ENCODE results near the gene EIF5B. TPM values are rescaled to one million over a fixed set of nuclear protein-coding genes. Genes with fewer than 3 reads are reported as not detected.

Gene EIF5B
- total RNA-seq, 1 donor, result 11.2 TPM

- Histone ChIP-seq H3K4me3 (ENCODE audit: insufficient read depth, low read length) (no peak overlapping the region), H3K79me2 (ENCODE audit: insufficient read depth, low read length) (no peaks in the 10 kb centered on the region), H2AFZ (ENCODE audit: low read length) (no peak overlapping the region), H3K27me3 (ENCODE audit: insufficient read depth, low read length) (no peaks in the 10 kb centered on the region), H3K27ac (ENCODE audit: low read depth, low read length) (no peak overlapping the region), H3K4me1 (ENCODE audit: insufficient read depth, low read length) (no peaks in the 10 kb centered on the region), H4K20me1 (ENCODE audit: insufficient read depth, low read length) (no peaks in the 10 kb centered on the region), H3K36me3 (ENCODE audit: insufficient read depth, low read length) (peaks cover 77% of the 10 kb centered on the region), H3K4me2 (ENCODE audit: insufficient read depth, low read length) (no peak overlapping the region), H3K9me3 (ENCODE audit: low read depth, low read length) (no peaks in the 10 kb centered on the region)
- TF ChIP-seq, protein P1, sequence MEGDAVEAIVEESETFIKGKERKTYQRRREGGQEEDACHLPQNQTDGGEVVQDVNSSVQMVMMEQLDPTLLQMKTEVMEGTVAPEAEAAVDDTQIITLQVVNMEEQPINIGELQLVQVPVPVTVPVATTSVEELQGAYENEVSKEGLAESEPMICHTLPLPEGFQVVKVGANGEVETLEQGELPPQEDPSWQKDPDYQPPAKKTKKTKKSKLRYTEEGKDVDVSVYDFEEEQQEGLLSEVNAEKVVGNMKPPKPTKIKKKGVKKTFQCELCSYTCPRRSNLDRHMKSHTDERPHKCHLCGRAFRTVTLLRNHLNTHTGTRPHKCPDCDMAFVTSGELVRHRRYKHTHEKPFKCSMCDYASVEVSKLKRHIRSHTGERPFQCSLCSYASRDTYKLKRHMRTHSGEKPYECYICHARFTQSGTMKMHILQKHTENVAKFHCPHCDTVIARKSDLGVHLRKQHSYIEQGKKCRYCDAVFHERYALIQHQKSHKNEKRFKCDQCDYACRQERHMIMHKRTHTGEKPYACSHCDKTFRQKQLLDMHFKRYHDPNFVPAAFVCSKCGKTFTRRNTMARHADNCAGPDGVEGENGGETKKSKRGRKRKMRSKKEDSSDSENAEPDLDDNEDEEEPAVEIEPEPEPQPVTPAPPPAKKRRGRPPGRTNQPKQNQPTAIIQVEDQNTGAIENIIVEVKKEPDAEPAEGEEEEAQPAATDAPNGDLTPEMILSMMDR (IDR thresholded peaks at IDR 0.05; ENCODE audit: extremely low read depth, low read depth, low read length), result no peak
- DNase-seq (ENCODE audit: insufficient read length, low spot score, missing footprints), result no peak
Measured at GRCh38 chr2:99374747-99375146, 37.6 kb downstream of the EIF5B start.

GRCh38 chr2:99376254-99376864, 39.2 kb downstream of the EIF5B start:
- Histone ChIP-seq H3K27me3 (ENCODE audit: insufficient read depth, low read length) (no peaks in the 10 kb centered on the region), H4K20me1 (ENCODE audit: insufficient read depth, low read length) (no peaks in the 10 kb centered on the region), H3K79me2 (ENCODE audit: insufficient read depth, low read length) (peaks cover 3% of the 10 kb centered on the region), H3K9me3 (ENCODE audit: low read depth, low read length) (no peaks in the 10 kb centered on the region), H3K4me3 (ENCODE audit: insufficient read depth, low read length) (no peak overlapping the region), H3K36me3 (ENCODE audit: insufficient read depth, low read length) (peaks cover 71% of the 10 kb centered on the region), H3K4me2 (ENCODE audit: insufficient read depth, low read length) (no peak overlapping the region), H2AFZ (ENCODE audit: low read length) (no peak overlapping the region), H3K4me1 (ENCODE audit: insufficient read depth, low read length) (no peaks in the 10 kb centered on the region), H3K27ac (ENCODE audit: low read depth, low read length) (no peak overlapping the region)
- TF ChIP-seq, protein P1 (IDR thresholded peaks at IDR 0.05; ENCODE audit: extremely low read depth, low read depth, low read length), result no peak
- DNase-seq (ENCODE audit: insufficient read length, low spot score, missing footprints), result no peak

- H3K79me2 ChIP-seq (ENCODE audit: insufficient read depth, low read length), result peaks cover 3% of the 10 kb centered on the region
- H3K4me3 ChIP-seq (ENCODE audit: insufficient read depth, low read length), result no peak overlapping the region
- peaks cover 66% of the 10 kb centered on the region for H3K36me3 ChIP-seq (ENCODE audit: insufficient read depth, low read length)
Measured at GRCh38 chr2:99377879-99378278, 40.7 kb downstream of the EIF5B start.

DNA sequence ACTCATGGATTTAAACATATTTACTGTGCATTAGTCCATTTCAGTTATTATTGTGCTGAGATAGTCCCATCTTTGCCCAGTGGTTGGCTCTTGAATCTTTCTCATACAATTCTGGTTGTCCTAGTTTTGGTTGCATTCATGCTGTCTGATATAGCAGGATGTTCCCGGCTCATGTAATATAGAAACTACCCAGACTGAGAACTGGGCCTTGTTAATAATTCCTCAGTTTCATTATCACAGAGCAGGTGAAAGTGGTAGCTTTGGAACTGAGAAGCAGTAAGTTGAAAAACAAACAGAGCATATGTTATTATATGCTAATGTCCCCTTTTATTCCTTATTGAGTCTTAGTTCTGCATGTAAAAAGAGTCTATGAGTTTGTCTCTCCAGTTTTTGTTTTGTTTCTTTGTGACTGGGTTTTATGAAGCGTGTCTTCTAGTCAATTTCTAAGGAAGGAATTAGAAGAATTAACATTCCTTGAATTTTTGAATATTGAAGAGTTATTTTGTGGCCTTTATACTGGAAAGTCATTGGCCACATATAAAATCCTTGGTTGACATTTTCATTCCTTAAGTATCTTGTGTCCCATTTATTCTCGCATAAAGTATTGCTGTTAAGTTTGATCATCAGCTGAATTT, 43.3 kb downstream of the EIF5B start:
- Histone ChIP-seq H3K36me3 (ENCODE audit: insufficient read depth, low read length) (peaks cover 59% of the 10 kb centered on the region), H3K27ac (ENCODE audit: low read depth, low read length) (peak overlapping the region; percentile 11)

More at GRCh38 chr2:99377879-99378278, 40.7 kb downstream of the EIF5B start:
- H2AFZ ChIP-seq (ENCODE audit: low read length), result no peak overlapping the region
- no peaks in the 10 kb centered on the region for H3K4me1 ChIP-seq (ENCODE audit: insufficient read depth, low read length)
- no peak overlapping the region for H3K4me2 ChIP-seq (ENCODE audit: insufficient read depth, low read length)
- H3K9me3 ChIP-seq (ENCODE audit: low read depth, low read length), result no peaks in the 10 kb centered on the region
- no peaks in the 10 kb centered on the region for H3K27me3 ChIP-seq (ENCODE audit: insufficient read depth, low read length)
- DNase-seq (ENCODE audit: insufficient read length, low spot score, missing footprints), result no peak
- TF ChIP-seq, protein P1 (IDR thresholded peaks at IDR 0.05; ENCODE audit: extremely low read depth, low read depth, low read length), result no peak
- H3K27ac ChIP-seq (ENCODE audit: low read depth, low read length), result no peak overlapping the region
- no peaks in the 10 kb centered on the region for H4K20me1 ChIP-seq (ENCODE audit: insufficient read depth, low read length)

More for the DNA sequence above, 43.3 kb downstream of the EIF5B start:
- TF ChIP-seq, protein P1 (IDR thresholded peaks at IDR 0.05; ENCODE audit: extremely low read depth, low read depth, low read length), result no peak
- Histone ChIP-seq H3K9me3 (ENCODE audit: low read depth, low read length) (no peaks in the 10 kb centered on the region), H2AFZ (ENCODE audit: low read length) (no peak overlapping the region), H3K4me3 (ENCODE audit: insufficient read depth, low read length) (no peak overlapping the region), H3K79me2 (ENCODE audit: insufficient read depth, low read length) (peaks cover 3% of the 10 kb centered on the region), H3K4me2 (ENCODE audit: insufficient read depth, low read length) (no peak overlapping the region), H4K20me1 (ENCODE audit: insufficient read depth, low read length) (no peaks in the 10 kb centered on the region), H3K4me1 (ENCODE audit: insufficient read depth, low read length) (no peaks in the 10 kb centered on the region), H3K27me3 (ENCODE audit: insufficient read depth, low read length) (no peaks in the 10 kb centered on the region)
- DNase-seq (ENCODE audit: insufficient read length, low spot score, missing footprints), result no peak
